GM18868 (cell line): ENCODE data around the gene HGS.

Experiments used
- ATAC-seq: cut with Tn5 transposase; IDR thresholded peaks from one replicate; pipeline ENCODE4 v1.9.1; 2021; ENCODE audit warnings: mild to moderate bottlenecking, moderate library complexity; ENCODE audit not compliant: unreplicated experiment

The HGS gene

DNA sequence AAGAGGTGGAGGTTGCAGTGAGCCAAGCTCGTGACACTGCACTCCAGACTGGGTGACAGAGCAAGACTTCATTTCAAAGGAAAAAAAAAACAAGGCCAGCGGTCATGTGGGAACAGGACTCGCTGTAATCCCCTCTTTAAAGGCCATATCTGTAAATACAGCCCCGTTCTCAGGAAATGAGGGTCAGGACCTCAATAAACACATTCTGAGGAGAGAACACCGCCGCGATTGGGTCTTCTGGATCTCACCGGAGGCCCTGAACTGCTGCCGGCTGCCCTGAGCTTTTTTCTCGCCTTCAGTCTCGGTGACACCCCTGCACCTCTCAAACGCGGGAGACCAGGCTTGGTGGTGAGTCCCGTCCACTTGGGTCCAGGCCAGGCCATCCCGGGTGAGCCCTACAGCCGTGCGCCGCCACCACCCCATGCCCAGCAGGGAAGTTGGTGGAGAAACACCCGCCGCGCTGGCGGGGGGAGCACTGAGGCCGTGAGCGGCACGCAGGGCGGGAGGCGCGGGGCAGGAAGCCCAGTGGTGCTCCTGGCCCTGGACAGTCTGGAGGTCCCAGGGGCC is 56.7 kb downstream of the HGS start:
- no peak for ATAC-seq

DNA sequence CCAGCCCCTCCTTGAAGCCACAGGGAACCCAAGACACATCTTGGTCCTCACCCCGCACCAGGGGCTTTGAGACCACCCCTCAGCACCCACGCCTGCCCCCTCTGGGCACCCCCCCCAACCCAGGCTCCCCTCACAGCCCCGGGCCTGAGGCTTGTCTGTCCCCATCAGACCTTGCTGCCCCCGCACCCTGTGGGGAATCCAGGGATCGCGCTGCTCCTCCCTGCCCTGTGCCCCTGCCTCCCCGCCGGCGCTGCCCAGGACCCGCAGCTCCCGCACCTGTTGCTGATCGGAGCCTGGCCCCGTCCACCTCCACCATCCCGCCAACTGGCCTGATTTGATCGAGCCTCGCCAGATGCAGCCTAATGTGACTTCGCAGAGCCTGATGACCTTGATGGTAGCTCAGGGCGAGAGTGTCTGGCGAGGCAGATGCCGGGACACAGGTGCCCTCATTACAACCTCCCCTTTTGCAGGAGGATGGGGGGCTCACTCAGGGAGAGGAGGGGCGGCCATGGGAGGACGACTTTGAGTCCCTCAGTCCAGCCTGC is 57.3 kb downstream of the HGS start:
- no peak for ATAC-seq

DNA sequence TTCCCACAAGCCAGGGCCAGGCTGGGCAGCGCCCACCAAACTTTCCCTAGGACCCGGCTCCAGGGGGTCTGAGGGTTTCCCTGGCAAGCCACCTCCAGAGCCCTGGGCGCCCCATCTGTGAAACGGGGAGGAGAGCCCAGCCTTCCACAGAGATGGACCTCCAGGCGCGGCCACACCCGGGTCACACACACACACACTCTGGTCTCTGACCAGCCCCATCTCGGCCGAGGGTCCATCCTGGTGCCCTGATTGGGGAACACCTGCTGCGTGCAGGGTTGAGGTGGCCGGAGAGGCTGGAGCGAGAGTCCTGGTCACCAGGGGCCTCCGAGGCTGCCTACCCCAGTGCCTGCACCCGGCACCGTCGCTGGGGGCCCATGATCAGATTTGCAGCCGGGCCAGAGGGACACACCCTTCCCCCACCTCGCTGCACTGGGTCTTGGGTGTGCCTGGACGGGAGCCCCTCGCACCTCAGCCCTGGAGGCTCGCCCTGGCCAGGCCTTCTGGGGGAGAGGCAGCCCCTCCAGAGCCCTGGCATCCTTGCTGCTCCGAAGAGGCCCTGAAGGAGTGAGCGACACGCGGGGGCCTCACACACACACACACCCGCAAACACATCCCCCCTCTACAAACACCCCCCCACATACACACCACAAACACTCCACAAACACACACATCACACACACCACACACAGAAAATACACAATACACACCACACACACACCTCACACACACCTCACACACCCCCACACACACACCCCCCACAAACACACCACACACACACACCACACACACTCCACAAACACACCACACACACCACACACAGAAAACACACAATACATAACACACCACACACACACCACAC is 58.0 kb downstream of the HGS start:
- ATAC-seq: no peak
